ENCODE results near the gene LAMC1.

LAMC1 gene

DNA sequence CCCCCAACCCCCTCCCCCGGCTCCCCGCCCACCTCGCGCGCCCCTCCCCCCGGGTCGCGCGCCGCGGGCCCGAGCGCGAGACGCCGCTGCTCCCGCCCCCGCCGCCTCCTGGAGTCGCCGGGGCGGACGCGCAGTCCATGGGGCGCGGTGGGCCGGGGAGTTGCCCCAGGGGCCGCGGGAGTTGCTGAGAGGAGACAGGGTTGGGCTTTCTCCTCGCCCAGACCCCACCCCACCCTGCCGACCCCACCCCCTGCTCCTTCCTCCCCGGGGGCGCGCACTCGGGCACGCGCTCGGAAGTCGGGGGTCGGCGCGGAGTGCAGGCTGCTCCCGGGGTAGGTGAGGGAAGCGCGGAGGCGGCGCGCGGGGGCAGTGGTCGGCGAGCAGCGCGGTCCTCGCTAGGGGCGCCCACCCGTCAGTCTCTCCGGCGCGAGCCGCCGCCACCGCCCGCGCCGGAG, at the start of gene LAMC1:
LAMC1 (plus strand) TSS at position 275 of the 455 bp plus-strand sequence. CDS start 297 bp downstream, outside the sequence.
- peak; percentile 94 for DNase-seq

DNA sequence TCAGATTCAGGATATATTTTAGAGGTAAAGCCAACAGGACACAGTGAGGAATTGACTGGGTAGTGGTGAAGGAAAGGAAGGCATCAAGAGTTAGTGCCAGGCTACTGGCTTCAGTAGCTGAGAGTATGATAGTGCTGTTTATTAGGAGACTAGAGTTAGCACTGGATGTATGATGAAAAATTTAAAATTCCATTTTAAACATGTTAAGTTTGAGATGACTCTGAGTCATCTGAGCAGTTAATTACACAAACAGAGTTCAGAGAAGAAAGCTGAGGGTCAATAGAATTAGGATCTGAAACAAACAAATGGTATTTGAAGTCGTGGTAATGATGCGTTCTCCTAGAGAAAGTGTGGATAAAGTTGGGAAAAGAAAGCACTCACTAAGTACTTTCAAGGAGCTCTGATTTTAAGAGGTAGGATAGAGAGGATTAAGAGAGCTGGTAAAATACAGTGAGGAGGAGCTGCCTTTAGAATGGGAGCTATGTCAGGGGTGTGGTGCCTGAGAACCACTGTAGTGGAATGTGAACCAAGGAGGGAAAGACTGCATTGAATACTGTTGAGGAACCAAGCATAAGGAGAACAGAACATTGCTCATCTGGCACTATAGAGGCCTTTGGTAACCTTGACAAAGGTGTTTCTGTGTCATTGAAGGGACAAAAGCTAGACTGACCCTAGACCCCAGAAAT, 48.6 kb upstream of the LAMC1 start:
- no peak for DNase-seq

DNA sequence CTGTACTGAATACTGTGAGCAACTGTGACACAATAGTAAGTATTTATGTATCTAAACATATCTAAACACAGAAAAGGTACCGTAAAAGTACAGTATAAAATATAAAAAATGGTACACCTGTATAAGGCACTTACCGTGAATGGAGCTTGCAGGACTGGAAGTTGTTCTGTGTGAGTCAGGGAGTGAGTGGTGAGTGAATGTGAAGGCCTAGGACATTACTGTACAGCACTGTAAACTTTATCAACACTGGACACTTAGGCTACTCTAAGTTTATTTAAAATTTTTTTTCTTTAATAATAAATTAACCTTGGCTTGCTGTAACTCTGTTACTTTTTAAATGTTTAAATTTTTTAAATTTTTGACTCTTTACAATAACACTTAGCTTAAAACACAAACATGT, 45.7 kb upstream of the LAMC1 start:
- DNase-seq, result no peak

DNA sequence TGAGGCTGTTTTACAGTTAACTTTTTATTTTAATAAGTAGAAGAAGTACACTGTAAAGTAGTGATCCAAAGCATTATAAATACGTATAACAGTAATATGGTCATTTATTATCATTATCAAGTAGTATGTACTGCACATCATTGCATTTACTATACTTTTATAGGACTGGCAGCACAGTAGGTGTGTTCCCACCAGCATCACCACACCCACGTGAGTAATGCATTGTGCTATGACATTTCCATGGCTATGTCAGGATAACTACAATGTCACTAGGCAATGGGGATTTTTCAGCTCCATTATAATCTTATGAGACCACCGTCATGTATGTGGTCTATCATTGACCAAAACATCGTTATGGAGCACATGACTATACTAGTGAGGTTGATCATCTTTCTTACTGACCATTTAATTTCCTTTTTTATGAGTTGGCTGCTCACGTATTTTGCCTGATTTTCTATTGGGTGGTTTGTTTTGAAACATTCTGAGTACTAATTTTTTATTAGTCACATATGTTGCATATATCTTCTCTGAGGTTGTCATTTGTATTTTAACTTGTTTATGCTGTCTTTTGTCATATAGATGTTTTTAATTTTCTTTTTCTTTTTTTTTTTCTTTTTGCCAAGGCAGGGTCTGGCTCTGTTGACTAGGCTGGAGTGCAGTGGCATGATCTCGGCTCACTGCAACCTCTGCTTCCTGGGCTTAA, 44.9 kb upstream of the LAMC1 start:
- no peak for DNase-seq

DNA sequence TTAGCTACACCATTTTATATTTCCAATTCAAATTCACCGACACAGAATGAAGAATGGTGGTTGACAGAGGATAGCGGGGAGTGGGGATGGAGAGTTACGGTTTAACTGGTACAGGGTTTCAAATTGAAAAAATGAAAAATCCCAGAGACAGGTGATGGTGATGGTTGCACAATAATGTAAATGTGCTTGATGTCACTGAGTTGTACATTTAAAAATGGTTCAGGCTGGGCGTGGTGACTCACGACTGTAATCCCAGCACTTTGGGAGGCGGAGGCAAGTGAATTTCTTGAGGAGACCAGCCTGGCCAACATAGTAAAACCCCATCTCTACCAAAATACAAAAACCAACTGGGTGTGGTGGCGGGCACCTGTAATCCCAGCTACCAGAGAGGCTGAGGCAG, 39.1 kb upstream of the LAMC1 start:
- no peak for DNase-seq

DNA sequence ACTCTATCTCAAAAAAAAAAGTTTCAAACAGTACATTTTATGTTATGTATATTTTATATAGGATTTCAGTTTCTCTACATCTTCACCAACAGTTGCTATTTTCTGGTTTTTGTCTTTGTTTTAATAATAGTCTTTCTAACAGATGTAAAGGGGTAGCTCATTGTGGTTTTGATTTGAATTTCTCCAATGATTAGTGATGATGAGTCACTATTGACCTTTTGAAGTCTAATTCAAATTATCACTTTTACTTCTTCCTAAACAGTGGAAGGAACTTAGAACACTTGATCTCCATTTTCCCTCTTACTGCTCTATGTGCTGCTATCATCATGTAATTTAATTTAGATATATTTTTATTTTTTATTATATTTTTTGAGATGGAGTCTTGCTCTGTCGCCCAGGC, 38.6 kb upstream of the LAMC1 start:
- no peak for DNase-seq

DNA sequence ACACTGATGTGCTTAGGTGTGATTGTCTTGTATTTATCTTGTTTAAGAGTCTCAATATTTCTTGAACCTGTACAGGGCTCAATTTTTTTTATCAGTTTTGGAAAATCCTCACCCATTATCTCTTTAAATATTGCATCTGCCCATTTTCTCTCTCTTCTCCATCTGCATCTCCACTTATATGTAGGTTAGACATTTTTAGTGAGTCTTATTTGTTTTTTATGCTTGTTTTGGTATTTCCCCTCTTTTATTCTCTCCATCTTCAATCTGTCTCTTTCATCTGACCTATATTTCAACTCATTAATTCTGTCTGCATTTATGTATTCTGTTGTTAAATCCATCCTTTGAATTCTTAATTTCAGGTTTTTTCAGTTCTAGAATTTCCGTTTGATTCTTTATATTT, 37.3 kb upstream of the LAMC1 start:
- DNase-seq, result no peak

DNA sequence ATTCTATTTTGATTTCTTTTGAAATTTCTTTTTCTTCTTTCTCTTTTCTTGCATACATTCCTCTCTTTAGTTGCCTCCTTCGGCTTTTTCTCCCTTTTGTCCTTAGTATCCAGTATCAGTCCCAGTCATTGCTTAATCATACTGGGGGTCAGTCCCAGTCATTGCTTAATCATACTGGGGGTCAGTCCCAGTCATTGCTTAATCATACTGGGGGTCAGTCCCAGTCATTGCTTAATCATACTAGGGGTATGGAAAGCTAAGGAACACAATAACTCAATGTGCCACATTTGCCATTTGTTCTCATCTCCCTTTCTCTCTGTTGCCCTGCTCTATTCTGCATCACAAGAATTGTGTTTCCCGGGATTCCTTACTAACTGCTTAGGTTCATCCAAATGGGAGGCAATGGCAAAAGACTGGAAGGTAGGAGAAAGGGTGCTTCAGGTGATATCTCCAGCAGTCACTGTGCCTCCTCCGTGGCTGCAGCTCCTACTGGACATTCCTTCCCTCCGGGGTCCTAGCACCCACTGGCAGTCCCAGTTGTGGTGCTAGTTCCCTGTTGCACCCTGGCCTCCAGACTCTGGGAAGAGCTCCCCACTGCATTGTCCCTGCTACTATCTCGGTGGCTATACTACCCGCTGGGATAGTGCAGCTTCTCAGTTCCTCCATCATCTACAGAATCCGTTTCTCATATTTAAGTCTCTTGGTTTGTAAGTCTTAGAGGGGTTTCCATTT, 32.6 kb upstream of the LAMC1 start:
- DNase-seq, result no peak

DNA sequence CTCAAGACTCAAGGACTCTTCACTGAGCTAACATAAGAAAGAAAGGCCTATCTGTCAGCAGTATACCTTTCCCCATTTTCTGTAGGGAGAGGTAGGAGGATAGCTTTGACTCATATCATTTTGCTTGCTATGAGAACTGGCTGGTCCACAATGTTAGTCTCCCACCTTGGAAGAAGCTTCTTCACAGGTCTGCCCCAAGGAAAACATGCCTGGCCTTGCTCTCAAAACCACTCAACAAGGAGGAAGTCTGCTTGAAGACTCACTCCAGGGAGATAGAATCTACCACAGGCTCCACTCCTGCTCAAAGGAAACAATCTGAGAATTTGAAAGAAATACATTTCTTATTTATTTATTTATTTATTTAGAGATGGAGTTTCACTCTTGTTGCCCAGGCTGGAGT, 29.5 kb upstream of the LAMC1 start:
- no peak for DNase-seq

DNA sequence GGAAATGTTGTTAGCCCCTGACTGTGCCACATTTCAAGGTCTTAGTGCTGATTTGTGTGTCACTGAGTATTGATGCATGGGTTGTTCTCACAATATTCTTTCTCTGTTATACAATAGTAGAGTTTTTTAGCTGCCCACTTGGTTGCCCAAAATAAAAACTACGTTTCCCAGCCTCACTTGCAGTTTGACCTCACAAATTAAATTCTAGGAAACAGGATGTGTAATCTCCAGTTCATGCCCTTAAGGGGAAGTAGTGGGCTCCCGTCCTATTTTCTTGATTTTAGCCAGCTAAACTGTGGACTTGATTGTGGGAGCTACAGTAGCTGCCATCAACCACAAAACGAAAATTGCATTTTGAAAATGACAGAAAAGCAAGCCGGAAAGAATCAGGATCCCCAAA, 27.3 kb upstream of the LAMC1 start:
- DNase-seq, result no peak

DNA sequence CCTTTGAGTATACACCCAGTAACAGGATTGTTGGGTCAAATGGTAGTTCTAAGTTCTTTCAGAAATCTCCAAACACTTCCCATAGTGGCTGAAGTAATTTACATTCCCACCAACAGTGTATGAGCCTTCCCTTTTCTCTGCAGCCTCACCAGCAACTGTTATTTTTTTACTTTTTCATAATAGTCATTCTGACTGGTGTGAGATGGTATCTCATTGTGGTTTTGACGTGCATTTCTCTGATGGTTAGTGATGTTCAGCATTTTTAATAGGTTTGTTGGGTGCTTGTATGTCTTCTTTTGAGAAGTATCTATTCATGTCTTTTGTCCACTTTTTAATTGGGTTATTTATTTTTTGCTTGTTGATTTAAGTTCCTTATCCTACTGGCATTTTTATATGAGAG, 26.4 kb upstream of the LAMC1 start:
- DNase-seq, result no peak

DNA sequence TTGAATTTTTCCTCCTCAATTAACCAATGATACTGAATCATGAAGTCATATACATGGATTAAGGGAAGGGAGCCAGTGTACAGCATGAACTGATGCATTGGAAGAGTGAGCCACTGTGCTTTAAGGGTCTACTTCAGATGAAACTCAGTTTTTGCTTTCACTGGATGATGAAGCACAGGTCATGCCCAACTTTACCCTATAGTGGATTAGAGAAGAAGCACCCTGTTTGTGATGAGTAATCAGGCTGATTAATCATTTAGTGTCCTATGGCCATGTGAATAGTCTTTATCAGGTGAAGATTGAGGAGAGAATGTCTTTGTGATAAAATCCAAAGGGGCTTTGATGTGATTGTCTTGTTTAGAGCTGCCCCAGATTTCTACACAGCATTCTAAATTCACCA, 24.7 kb upstream of the LAMC1 start:
- no peak for DNase-seq

DNA sequence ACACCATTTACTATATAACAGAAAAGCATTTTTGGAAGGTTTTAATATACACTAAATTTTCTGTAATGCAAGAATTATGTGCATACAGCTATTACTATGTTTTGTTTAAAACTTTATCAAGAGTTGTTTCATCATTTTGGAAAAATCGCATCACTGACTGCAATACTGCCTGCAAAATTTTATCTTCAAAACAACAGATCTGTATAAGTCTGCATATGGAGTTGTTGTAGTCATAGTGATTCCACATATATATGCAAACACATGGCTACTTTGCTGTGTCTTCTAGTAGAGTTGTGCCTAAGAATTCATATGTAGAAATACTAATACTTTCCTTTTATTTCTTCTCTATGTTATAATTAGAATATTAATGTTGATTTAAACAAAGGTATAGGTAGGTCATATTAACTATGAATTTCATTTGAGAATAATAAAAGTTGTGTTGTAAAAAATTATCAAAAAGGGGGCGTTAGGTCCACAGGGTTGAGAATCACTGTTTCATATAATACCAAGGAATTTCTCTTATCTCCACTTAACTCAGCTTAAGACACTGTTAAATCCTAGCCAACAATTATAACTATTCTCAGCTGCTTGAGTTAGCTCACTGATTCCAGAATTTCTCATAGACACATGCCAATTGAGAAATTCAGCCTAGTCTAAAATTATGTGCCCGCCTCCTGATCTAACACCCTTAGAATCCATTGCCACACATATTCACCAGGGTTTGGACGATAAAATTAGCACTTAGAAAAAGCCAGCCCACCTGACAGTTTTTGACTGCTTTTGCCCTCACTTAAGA, 22.9 kb upstream of the LAMC1 start:
- DNase-seq, result no peak

DNA sequence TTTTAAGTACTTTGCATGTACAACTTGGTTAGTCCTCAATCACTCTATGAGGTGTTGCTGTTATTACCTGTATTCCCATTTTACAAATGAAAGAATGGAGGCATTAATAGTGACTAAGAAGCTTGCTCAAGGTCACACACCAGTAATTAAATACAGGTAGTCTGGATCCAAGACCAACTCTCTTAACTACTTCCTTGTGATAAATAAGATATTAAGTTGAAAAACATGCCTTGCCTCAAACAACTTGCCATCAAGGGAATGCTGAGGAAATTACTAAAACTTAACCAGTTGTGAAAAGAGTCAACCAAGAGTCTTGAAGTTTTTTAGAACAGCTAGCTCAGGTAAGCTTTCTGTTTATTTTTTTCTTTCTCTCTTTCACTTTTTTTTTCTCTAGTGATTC, 21.0 kb upstream of the LAMC1 start:
- no peak for DNase-seq

DNA sequence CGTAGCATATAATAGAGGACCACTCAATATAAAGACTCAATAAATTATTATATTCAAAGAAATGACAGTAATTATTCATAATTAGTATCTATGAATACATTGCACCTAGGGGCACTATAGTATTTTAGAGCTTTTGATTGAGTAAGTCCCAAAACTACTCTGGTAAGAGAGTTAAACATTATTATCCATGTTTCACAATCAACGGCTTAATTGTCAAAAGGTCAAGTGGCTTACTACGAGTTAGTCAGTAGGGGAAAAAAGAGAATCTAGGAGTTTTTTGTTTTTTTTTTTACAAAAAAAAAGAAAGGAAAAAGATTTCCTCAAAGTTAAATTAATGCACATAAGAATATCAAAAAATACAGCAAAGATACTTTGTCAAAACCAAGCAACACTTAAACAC, 20.4 kb upstream of the LAMC1 start:
- DNase-seq, result no peak

DNA sequence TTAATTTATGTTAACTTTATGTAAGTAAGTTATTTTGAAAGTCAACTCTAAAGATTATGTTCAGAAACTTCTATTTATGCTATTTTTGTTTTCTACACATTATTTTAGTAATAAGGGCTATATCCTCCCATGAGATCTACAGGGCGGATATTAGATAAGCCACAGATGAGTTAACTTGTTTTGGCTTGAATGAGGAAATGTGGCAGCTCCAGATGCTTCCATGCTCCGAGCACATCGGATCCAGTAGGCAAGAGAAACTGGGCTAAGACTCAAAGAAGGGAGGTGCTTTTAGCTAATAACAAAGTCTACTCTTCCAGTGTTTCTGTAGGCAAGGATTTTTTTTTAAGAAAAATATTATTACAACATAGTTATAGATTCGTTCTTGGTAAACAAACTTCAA, 20.0 kb upstream of the LAMC1 start:
- DNase-seq, result no peak

DNA sequence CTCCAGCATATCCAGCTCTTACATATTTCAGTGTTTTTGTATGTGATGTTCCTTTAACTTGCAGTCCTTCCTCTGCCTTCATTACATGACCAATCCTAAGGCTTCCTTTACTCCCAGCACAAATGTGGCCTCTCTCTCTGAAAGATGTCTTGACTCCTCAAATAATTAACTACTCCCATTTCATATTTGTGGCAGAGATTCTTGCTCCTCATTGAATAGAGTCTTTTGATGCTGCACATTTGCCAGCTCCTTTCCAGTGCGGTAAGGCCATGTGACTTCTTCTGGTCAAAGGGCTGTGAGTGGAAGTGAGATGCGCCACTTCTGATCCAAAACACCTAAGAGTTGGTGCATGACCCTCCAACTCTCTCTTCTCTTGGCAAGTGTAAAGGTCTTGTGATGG, 19.1 kb upstream of the LAMC1 start:
- DNase-seq, result no peak

DNA sequence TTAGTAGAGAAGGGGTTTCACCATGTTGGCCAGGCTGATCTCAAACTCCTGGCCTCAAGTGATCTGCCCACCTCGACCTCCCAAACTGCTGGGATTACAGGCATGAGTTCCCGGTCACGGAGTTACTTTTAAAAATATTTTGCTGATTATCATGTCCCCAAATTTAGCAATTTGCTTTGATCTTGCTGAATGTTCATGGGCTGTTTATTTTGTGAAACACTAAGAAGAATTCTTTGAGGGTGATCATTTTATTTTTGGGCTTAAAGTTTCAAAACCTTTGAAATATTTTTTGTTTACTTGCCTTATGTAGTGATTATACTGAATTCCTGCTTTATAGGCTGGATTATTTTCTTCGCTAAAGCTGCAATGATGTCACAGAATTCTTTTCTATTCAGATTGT, 11.4 kb upstream of the LAMC1 start:
- no peak for DNase-seq

DNA sequence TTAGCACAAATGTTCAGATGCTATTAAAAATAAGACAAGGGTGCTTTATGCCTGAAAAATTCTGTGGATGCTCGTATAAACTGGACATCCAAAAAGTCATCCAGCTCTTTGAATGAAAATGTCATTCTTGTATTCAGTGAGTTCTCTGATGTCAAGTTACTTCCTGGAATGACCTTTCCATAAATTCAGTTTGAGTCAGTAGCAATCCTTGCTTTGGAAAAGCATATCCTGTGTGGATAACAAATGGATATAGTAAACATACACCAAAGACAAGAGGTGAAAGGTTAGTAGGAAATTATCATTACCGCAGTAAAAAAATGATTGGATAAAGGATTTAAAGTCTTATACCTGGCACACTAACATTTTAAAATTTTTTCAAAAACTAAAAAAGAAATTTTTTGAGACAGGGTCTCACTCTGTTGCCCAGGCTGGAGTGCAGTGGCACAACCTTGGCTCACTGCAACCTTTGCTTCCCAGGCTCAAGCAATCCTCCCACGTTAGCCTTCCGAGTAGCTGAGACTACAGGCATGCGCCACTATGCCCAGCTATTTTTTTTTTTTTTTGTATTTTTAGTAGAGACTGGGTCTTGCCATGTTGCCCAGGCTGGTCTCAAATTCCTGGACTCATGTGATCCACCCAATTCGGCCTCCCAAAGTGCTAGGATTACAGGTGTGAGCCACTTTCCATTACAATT, 10.8 kb upstream of the LAMC1 start:
- no peak for DNase-seq

DNA sequence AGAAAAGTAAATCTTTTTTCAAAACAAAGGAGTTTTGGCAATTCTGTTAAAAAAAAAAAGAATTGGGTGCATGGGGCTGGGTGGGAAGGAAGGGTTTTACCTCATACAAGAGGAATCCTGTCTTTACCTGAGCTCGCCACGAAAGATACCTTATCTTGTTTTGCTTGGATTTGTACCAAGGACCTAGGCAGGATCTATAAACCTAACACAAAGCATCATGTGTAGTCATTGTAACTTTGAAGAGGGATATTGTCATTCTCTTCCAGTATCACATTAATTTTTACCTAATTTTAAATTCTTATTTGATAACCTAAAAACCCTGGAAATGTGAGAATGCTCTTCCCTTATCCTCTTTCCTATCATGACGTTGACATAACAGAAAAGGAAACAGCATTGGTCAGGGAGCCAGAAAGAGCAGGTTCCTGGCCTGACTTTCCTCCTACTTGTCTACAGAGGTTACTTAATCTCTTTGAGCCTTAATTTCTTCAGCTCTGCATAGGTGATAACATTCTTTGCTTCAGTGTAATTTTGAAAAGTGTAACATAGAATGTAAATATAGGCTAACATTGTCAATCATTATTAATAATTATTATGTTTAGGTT, 4.0 kb upstream of the LAMC1 start:
- DNase-seq, result no peak

DNA sequence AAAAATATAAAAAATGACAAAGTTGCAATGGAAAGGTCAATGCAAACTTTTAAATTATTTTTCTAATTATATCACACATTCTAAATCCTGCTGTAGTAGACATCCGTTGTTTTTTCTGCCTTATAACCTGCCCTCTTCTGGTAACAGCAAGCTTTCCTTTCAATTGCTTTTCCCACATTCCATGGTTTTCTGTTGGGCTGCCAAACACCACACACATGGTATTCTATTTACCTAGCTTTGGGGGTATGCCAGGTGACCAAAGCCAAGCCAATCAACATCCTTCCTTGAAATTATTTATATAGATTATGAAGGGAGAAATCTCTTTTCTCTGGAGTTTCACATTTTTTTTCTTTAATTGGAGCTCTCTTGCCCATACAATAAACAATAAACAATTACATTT, 3.4 kb upstream of the LAMC1 start:
- no peak for DNase-seq

All from NCI-H82 (cell line).